ENCODE measurements around the gene SETD1B. TPM values are rescaled to one million over a fixed set of nuclear protein-coding genes. Genes with fewer than 3 reads are reported as not detected.

Gene SETD1B
- total and polyA plus RNA-seq, 5 experiments from 2014 or later, result 0.98 to 93.8 (median 3.7) TPM

DNA sequence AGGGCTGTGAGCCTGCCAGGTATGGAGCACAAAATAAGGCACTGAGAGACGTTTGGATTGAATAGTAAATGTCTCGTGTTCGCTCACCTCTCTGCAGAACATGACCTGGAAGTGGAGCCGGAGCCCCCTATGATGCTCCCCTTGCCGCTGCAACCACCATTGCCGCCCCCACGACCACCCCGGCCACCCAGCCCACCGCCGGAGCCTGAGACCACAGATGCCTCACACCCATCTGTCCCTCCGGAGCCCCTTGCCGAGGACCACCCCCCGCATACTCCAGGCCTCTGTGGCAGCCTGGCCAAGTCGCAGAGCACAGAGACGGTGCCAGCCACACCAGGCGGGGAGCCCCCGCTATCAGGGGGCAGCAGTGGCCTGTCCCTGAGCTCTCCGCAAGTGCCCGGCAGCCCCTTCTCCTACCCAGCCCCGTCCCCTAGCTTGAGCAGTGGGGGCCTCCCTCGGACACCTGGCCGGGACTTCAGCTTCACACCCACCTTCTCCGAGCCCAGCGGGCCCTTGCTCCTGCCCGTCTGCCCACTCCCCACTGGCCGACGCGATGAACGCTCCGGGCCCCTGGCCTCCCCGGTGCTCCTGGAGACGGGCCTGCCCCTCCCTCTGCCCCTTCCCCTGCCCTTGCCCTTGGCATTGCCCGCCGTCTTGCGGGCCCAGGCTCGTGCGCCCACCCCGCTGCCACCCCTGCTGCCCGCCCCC lies 18.7 kb downstream of the SETD1B start:
- H3K9me3 Mint-ChIP-seq, result no peaks in the 10 kb centered on the region
- H3K36me3 Mint-ChIP-seq, result peaks cover 0 to 76% (median 8%) of the 10 kb centered on the region in 3 donors
- DNase-seq (no peak), ATAC-seq (no peak)
- H3K4me3 Mint-ChIP-seq, result no peak overlapping the region
- peaks cover 0 to 25% (median 14%) of the 10 kb centered on the region in 4 donors for H3K4me1 Mint-ChIP-seq
- H3K27me3 Mint-ChIP-seq, result no peaks in the 10 kb centered on the region
- POLR2A ChIA-PET, result interaction anchor here (37.3 kb wide), 1 partner anchor 34 kb away, joined by 2517 read pairs; the partner anchor contains the start of genes RHOF and SETD1B
- peak overlapping the region in 1 of 10 donors; percentile 40 for H3K27ac Mint-ChIP-seq

DNA sequence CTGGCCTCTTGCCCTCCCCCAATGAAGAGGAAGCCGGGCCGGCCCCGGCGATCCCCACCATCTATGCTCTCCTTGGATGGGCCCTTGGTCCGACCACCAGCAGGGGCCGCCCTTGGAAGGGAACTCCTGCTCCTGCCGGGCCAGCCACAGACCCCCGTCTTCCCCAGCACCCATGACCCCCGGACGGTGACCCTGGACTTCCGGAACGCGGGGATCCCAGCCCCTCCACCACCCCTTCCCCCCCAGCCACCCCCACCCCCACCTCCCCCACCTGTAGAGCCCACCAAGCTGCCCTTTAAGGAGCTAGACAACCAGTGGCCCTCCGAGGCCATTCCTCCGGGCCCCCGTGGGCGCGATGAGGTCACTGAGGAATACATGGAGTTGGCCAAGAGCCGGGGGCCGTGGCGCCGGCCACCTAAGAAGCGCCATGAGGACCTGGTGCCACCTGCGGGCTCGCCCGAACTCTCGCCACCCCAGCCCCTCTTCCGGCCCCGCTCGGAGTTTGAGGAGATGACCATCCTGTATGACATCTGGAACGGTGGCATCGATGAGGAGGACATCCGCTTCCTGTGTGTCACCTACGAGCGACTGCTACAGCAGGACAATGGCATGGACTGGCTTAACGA lies 19.4 kb downstream of the SETD1B start:
- DNase-seq (no peak), ATAC-seq (peak in 1 of 2 donors; percentile 18)
- Mint-ChIP-seq H3K4me3 (no peak overlapping the region), H3K9me3 (no peaks in the 10 kb centered on the region), H3K27me3 (no peaks in the 10 kb centered on the region), H3K27ac (no peak overlapping the region), H3K4me1 (peaks cover 0 to 21% (median 14%) of the 10 kb centered on the region in 4 donors), H3K36me3 (peaks cover 0 to 76% (median 3%) of the 10 kb centered on the region in 3 donors)
- POLR2A ChIA-PET, result interaction anchor here (1.1 to 37.3 kb wide), 3 partner anchors 18 to 34 kb away, joined by 4 to 2517 read pairs (median 8); partner anchors contain the start of genes RHOF and SETD1B

DNA sequence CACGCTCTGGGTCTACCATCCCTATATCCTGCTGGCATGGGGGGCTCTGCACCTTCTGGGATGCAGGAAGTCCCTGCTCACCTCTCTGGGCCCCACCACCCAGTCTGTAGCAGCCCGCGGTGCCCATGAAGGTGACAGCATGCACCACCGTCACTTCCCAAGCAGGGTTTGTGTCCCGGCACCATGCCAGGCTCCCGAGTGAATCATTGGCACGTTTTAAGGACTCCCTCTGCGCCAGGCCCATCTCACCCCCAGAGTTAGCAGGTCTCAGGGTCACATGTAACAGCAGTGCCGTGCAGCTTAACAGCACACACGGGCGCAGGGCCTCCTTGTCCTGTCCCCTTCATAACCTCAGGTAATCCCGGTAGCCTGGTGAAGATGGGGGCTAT lies 19.9 kb downstream of the SETD1B start:
- POLR2A ChIA-PET, result interaction anchor here (1.1 to 1.5 kb wide), 2 partner anchors 18 to 29 kb away, joined by 4 to 8 read pairs; no protein-coding TSS in a partner anchor
- no peak for DNase-seq
- no peaks in the 10 kb centered on the region for H3K9me3 Mint-ChIP-seq
- no peaks in the 10 kb centered on the region for H3K27me3 Mint-ChIP-seq
- peaks cover 0 to 25% (median 18%) of the 10 kb centered on the region in 4 donors for H3K4me1 Mint-ChIP-seq
- H3K27ac Mint-ChIP-seq, result peak overlapping the region in 1 of 10 donors; percentile 83
- no peak for ATAC-seq
- H3K36me3 Mint-ChIP-seq, result peaks cover 0 to 77% (median 3%) of the 10 kb centered on the region in 3 donors
- H3K4me3 Mint-ChIP-seq, result peak overlapping the region in 1 of 10 donors; percentile 2

GRCh38 chr12:121825041-121825523 lies 21.3 kb downstream of the SETD1B start:
- H3K27ac Mint-ChIP-seq, result peak overlapping the region in 4 of 10 donors; percentile 15 to 88 (median 41)
- POLR2A ChIA-PET, result interaction anchor here (0.5 to 4.1 kb wide), 3 partner anchors 13 to 126 kb away, joined by 3 to 27 read pairs (median 4); no protein-coding TSS in a partner anchor
- no peak for DNase-seq
- peaks cover 0 to 78% (median 3%) of the 10 kb centered on the region in 3 donors for H3K36me3 Mint-ChIP-seq
- no peaks in the 10 kb centered on the region for H3K27me3 Mint-ChIP-seq
- ATAC-seq, result peak in 1 of 2 donors; percentile 11
- H3K4me1 Mint-ChIP-seq, result peaks cover 0 to 25% (median 18%) of the 10 kb centered on the region in 4 donors
- H3K4me3 Mint-ChIP-seq, result peak overlapping the region in 1 of 10 donors; percentile 29
- no peaks in the 10 kb centered on the region for H3K9me3 Mint-ChIP-seq

DNA sequence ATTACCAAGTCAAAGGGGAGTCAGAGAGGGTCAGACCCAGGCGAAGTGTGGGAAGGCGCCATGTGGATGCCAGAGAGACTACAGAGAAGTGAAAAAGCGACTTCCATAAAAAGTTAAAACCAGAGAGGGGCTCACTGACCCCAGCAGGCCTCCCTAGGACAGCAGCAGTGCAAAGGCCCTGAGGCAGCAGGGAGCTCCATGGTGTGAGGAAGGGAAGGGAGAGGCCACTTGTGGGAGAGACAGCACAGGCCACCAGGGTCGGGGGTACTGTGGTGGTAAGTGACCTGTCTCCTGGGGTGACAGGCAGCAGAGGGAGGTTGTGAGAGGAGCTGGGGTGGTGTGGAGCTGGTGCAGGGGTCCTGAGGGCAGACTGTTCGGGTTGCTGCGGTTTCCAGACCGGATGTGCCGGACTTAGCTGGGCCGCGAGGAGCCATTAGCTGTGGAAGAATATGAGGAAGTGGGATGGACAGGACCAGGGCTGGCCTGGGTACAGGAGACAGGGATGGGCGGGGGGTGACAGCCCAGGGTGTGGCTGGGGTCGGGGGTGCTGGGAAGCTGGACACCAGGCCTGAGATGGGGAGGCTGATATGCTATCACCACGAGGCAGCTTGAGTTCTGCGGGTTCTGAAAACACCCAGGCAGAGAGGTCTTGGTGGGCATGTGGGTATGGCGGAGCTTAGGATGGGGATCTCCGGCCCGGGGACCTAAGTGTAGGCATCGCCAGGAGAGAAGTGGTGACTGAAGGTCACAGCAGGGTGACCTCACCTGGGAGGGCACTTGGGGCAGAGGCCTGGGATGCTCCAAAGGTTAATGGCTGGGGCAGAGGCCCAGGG lies 22.7 kb downstream of the SETD1B start:
- H3K9me3 Mint-ChIP-seq, result no peaks in the 10 kb centered on the region
- H3K27ac Mint-ChIP-seq, result peak overlapping the region in 9 of 10 donors; percentile 2 to 91 (median 76)
- H3K36me3 Mint-ChIP-seq, result peaks cover 0 to 80% (median 6%) of the 10 kb centered on the region in 3 donors
- ATAC-seq, result no peak
- peaks cover 0 to 22% (median 17%) of the 10 kb centered on the region in 4 donors for H3K4me1 Mint-ChIP-seq
- no peak for DNase-seq
- H3K4me3 Mint-ChIP-seq, result peak overlapping the region in 2 of 10 donors; percentile 18 to 39
- no peaks in the 10 kb centered on the region for H3K27me3 Mint-ChIP-seq
- POLR2A ChIA-PET, result interaction anchor here (0.6 to 4.1 kb wide), 12 partner anchors 12 to 114 kb away, joined by 3 to 27 read pairs (median 6); partner anchors contain the start of genes PSMD9 and TMEM120B

GRCh38 chr12:121827351-121828099 lies 23.7 kb downstream of the SETD1B start:
- H3K36me3 Mint-ChIP-seq, result peaks cover 0 to 80% (median 10%) of the 10 kb centered on the region in 3 donors

DNA sequence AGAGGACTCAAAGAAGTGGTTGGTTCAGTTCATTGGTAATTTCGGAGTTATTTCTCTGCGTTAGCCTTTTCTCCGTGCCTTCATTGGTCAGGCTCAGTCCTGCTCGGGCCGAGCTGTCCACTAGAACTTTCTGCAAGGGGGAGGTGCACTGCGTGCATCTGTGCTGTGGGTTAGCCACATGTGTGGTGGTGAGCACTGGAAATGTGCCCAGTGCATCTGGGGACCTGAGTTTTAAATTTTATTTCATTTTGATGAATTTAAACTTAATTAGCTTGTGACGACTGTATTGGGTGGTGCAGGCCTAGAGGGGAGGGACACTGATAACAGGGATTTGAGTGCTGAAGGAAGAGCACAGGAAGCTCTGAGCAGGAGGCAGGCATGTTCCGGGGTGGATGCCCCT lies 24.5 kb downstream of the SETD1B start:
- H3K9me3 Mint-ChIP-seq, result no peaks in the 10 kb centered on the region
- peaks cover 0 to 22% (median 17%) of the 10 kb centered on the region in 4 donors for H3K4me1 Mint-ChIP-seq
- POLR2A ChIA-PET, result interaction anchor here (0.6 to 4.1 kb wide), 8 partner anchors 9 to 60 kb away, joined by 3 to 27 read pairs (median 4); partner anchors contain the start of gene PSMD9
- peak overlapping the region in 6 of 10 donors; percentile 36 to 80 (median 62) for H3K27ac Mint-ChIP-seq
- DNase-seq (no peak), ATAC-seq (no peak)
- no peaks in the 10 kb centered on the region for H3K27me3 Mint-ChIP-seq
- H3K36me3 Mint-ChIP-seq, result peaks cover 0 to 84% (median 10%) of the 10 kb centered on the region in 3 donors
- H3K4me3 Mint-ChIP-seq, result no peak overlapping the region

More at GRCh38 chr12:121827351-121828099, 23.7 kb downstream of the SETD1B start:
- H3K9me3 Mint-ChIP-seq, result no peaks in the 10 kb centered on the region
- H3K27me3 Mint-ChIP-seq, result no peaks in the 10 kb centered on the region
- H3K4me3 Mint-ChIP-seq, result no peak overlapping the region
- peaks cover 0 to 22% (median 17%) of the 10 kb centered on the region in 4 donors for H3K4me1 Mint-ChIP-seq
- POLR2A ChIA-PET, result interaction anchor here (0.5 to 4.1 kb wide), 14 partner anchors 9 to 291 kb away, joined by 3 to 27 read pairs (median 5); partner anchors contain the start of genes PSMD9 and TMEM120B
- DNase-seq (no peak), ATAC-seq (no peak)
- peak overlapping the region in 4 of 10 donors; percentile 34 to 87 (median 70) for H3K27ac Mint-ChIP-seq

- no peak for ATAC-seq
- DNase-seq, result no peak
- Mint-ChIP-seq H3K27ac (peak overlapping the region in 8 of 10 donors; percentile 34 to 80 (median 58)), H3K36me3 (peaks cover 0 to 79% (median 7%) of the 10 kb centered on the region in 3 donors), H3K27me3 (no peaks in the 10 kb centered on the region), H3K9me3 (no peaks in the 10 kb centered on the region), H3K4me1 (peaks cover 0 to 22% (median 17%) of the 10 kb centered on the region in 4 donors), H3K4me3 (peak overlapping the region in 2 of 10 donors; percentile 10 to 62)
- POLR2A ChIA-PET, result interaction anchor here (1.0 to 4.1 kb wide), 3 partner anchors 17 to 34 kb away, joined by 3 to 27 read pairs (median 3); no protein-coding TSS in a partner anchor
Measured at GRCh38 chr12:121828826-121829225, 25.0 kb downstream of the SETD1B start.

DNA sequence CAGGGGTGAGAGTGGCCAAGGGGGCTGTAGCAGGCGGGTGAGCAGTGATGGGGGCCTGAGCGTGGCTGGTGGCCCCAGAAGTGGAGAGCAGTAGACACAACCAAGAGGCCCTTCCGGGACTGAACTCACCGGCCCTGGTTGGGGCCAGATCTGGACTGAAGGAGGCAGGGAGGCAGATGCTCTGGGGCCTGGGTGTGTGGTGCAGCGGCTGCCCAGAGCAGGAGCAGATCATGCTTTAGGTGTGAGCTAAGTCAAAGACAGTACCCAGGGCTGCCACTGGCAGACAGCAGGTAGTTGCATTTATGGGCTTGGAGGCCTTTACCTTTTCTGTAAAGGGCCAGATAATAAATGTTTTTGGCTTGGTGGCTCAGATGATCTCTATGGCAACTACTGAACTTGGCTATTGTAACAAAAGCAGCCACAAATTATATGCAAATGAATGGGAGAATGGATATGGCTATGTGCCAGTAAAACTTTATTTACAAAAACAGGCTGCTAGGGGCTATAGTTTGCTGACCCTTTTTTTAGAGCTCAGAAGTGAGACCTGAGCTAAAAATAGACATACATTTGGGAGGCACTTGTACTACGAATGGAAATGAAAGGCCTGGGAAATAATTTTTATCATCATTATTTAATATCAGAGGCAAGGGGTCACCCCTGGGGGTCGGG lies 25.6 kb downstream of the SETD1B start:
- no peaks in the 10 kb centered on the region for H3K27me3 Mint-ChIP-seq
- no peak for DNase-seq
- POLR2A ChIA-PET, result no interaction called here
- no peaks in the 10 kb centered on the region for H3K9me3 Mint-ChIP-seq
- H3K36me3 Mint-ChIP-seq, result peaks cover 0 to 74% (median 7%) of the 10 kb centered on the region in 3 donors
- H3K4me1 Mint-ChIP-seq, result peaks cover 0 to 22% (median 16%) of the 10 kb centered on the region in 4 donors
- peak overlapping the region in 7 of 10 donors; percentile 5 to 69 (median 53) for H3K27ac Mint-ChIP-seq
- peak overlapping the region in 1 of 10 donors; percentile 10 for H3K4me3 Mint-ChIP-seq
- no peak for ATAC-seq

GRCh38 chr12:121830134-121830533 lies 26.3 kb downstream of the SETD1B start:
- DNase-seq (no peak), ATAC-seq (no peak)
- Mint-ChIP-seq H3K27ac (peak overlapping the region in 4 of 10 donors; percentile 10 to 56 (median 43)), H3K36me3 (peaks cover 0 to 69% (median 7%) of the 10 kb centered on the region in 3 donors), H3K4me1 (peaks cover 0 to 22% (median 16%) of the 10 kb centered on the region in 4 donors), H3K4me3 (no peak overlapping the region), H3K9me3 (no peaks in the 10 kb centered on the region), H3K27me3 (no peaks in the 10 kb centered on the region)
- POLR2A ChIA-PET, result no interaction called here

Data from naive thymus-derived CD8-positive, alpha-beta T cell (primary cell).